Mammary epithelial cell (primary cell): ENCODE measurements around the gene PALD1.

Experiments
- EZH2 ChIP-seq: IDR thresholded peaks from 2 replicates; pipeline ENCODE4 v1.6.1; 2012; ENCODE audit warnings: low read length, inconsistent platforms, borderline replicate concordance
- TF ChIP-seq, protein P1 (sequence below), 2 donors: IDR thresholded peaks in 1 of 2; conservative IDR thresholded peaks in 1 of 2; 2 replicates each; pipeline ENCODE4 v1.5.1; 2011 to 2012; ENCODE audit warnings: inconsistent platforms in 2 of 2, low read length in 2 of 2, mild to moderate bottlenecking in 2 of 2, control low read depth in 1 of 2, low read depth in 1 of 2; ENCODE audit not compliant: insufficient read depth in 1 of 2; ENCODE audit errors: extremely low read depth in 1 of 2

DNA sequence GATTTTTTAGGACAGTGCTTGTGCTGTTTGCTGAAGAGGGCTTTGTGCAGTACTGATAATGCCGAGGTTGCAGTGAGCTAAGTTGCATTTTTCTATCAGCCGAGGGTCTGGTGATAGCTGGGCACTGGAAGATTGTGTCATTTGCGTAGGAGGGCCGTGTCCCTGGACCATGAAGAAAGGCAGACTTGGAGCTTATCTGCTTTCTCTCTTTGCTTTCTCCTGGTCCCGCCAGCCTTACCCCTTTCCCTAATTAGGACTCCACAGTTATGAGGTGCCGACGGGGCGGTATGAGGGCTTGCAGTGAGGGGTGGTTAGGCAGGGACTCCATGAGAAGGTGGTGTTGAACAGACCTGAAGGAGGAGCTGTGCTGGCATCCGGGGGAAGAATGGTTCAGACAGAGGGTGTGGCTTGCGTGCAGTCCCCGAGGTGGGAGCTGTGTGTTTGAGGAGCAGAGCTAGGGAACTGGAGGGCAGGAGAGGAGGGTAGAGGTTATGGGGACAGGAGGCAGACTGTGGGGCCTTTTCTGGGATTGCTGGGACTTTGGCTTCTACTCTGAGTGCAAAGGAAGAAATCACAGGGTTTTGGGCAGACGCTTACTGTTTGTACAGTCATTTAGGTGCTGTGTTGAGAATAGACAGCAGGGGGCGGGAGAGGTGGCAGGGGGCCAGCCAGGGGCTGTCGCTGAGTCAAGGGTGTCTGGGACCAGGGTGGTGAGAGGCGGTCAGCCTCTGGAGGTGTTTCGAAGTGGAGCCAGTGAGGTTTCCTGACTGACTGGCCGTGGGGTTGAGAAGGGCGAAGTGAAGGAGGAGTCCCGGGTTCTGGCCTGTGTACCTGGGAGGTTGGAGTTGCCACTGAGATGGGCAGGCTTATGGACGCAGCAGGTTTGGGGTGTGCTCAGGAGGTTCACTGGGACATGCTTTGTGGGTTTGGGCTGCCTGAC lies 80.6 kb downstream of the PALD1 start:
- TF ChIP-seq, protein P1, sequence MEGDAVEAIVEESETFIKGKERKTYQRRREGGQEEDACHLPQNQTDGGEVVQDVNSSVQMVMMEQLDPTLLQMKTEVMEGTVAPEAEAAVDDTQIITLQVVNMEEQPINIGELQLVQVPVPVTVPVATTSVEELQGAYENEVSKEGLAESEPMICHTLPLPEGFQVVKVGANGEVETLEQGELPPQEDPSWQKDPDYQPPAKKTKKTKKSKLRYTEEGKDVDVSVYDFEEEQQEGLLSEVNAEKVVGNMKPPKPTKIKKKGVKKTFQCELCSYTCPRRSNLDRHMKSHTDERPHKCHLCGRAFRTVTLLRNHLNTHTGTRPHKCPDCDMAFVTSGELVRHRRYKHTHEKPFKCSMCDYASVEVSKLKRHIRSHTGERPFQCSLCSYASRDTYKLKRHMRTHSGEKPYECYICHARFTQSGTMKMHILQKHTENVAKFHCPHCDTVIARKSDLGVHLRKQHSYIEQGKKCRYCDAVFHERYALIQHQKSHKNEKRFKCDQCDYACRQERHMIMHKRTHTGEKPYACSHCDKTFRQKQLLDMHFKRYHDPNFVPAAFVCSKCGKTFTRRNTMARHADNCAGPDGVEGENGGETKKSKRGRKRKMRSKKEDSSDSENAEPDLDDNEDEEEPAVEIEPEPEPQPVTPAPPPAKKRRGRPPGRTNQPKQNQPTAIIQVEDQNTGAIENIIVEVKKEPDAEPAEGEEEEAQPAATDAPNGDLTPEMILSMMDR (conservative IDR thresholded peaks at IDR 0.05 in 1 of 2, IDR thresholded peaks at IDR 0.05 in 1 of 2; ENCODE audit: extremely low read depth in 1 of 2, insufficient read depth in 1 of 2, low read depth in 1 of 2, low read length in 2 of 2): peak; percentile 47 to 60
- no peak for TF ChIP-seq EZH2
